GM19193 (cell line): ENCODE results near the gene MRGPRD.

ENCODE experiments used
- POLR2A ChIP-seq: IDR thresholded peaks from 4 replicates; pipeline ENCODE4 v1.6.1; 2011; ENCODE audit not compliant: insufficient read depth, insufficient read length; ENCODE audit errors: extremely low read depth

MRGPRD gene

GRCh38 chr11:68938088-68938487, 42.7 kb downstream of the MRGPRD start:
- no peak for TF ChIP-seq POLR2A

GRCh38 chr11:68936676-68937620, 43.8 kb downstream of the MRGPRD start:
- TF ChIP-seq POLR2A, result no peak

- no peak for TF ChIP-seq POLR2A
Observed at GRCh38 chr11:68936358-68936636, 44.5 kb downstream of the MRGPRD start.

- no peak for TF ChIP-seq POLR2A
Observed at GRCh38 chr11:68935516-68936357, 45.0 kb downstream of the MRGPRD start.

- TF ChIP-seq POLR2A, result no peak
Observed at GRCh38 chr11:68935066-68935465, 45.7 kb downstream of the MRGPRD start.

- TF ChIP-seq POLR2A, result no peak
Observed at GRCh38 chr11:68934666-68935065, 46.1 kb downstream of the MRGPRD start.

GRCh38 chr11:68934321-68934645, 46.5 kb downstream of the MRGPRD start:
- no peak for TF ChIP-seq POLR2A

- no peak for TF ChIP-seq POLR2A
Observed at GRCh38 chr11:68933605-68934320, 47.0 kb downstream of the MRGPRD start.

GRCh38 chr11:68932933-68933577, 47.7 kb downstream of the MRGPRD start:
- TF ChIP-seq POLR2A, result no peak

GRCh38 chr11:68932358-68932757, 48.4 kb downstream of the MRGPRD start:
- TF ChIP-seq POLR2A, result no peak

GRCh38 chr11:68931911-68932310, 48.9 kb downstream of the MRGPRD start:
- no peak for TF ChIP-seq POLR2A

GRCh38 chr11:68930991-68931855, 49.6 kb downstream of the MRGPRD start:
- no peak for TF ChIP-seq POLR2A
